Motor neuron (in vitro differentiated cells): ENCODE results near the gene PARP16. TPM values are rescaled to one million over a fixed set of nuclear protein-coding genes. Genes with fewer than 3 reads are reported as not detected.
"Not testable (repeated sequence)": the region's sequence is repeated elsewhere in the genome, so short reads cannot be mapped to it uniquely, and the experiment has no call there.

Experiments used
- ATAC-seq, 8 experiments: fragments of 200-7000 bp; cut with Tn5 transposase; replicated peaks in 6 of 8; 2 replicates each; pipeline ENCODE4 v1.8.0; 2021; ENCODE audit warnings: mild to moderate bottlenecking in 8 of 8, moderate library complexity in 8 of 8
- H3K27ac ChIP-seq, 2 donors: fragments of 250-450 bp; sonication (Bioruptor Pico); 2 replicates each; pipeline ENCODE4 v1.9.0; 2021; ENCODE audit warnings: antibody characterized with exemption in 2 of 2, mild to moderate bottlenecking in 2 of 2, moderate library complexity in 1 of 2
- H3K4me1 ChIP-seq, 2 donors: fragments of 250-450 bp; sonication (Bioruptor Pico); replicated peaks in 1 of 2; 2 replicates each; pipeline ENCODE4 v1.6.1; 2021; ENCODE audit warnings: antibody characterized with exemption in 2 of 2, mild to moderate bottlenecking in 2 of 2, moderate library complexity in 1 of 2
- H3K4me3 ChIP-seq, 5 donors: fragments of 250-450 bp; sonication (Bioruptor Pico); 2 replicates each; pipeline ENCODE4 v1.9.0; 2021; ENCODE audit warnings: antibody characterized with exemption in 5 of 5, mild to moderate bottlenecking in 5 of 5, moderate library complexity in 4 of 5
- WGBS, 10 experiments: fragments of 450-650 bp; shearing (Covaris generic); methylation state at CpG; one replicate each; pipeline ENCODE4 v1.0.0; 2022; 5-methylcytosine and 5-hydroxymethylcytosine counted together
- in situ Hi-C, 9 experiments: fragments of 400-800 bp; cut with MboI; loops; one replicate each; pipeline ENCODE4 v1.15.0; 2021; ENCODE audit warnings: low sequenced_read_pairs in 9 of 9, low pct_unique_long_range_greater_than_20kb in 2 of 9; ENCODE audit not compliant: unreplicated experiment in 9 of 9
- total RNA-seq, 8 experiments: library from RNA; unstranded; fragments of 300-600 nt; gene quantifications; 2 replicates each; pipeline versions ENCODE4 v1.2.3 to v1.2.4, GENCODE V29; 2022

The PARP16 gene
- total RNA-seq, 8 experiments from 2014 or later: 2.7 to 15.3 (median 6.7) TPM

DNA sequence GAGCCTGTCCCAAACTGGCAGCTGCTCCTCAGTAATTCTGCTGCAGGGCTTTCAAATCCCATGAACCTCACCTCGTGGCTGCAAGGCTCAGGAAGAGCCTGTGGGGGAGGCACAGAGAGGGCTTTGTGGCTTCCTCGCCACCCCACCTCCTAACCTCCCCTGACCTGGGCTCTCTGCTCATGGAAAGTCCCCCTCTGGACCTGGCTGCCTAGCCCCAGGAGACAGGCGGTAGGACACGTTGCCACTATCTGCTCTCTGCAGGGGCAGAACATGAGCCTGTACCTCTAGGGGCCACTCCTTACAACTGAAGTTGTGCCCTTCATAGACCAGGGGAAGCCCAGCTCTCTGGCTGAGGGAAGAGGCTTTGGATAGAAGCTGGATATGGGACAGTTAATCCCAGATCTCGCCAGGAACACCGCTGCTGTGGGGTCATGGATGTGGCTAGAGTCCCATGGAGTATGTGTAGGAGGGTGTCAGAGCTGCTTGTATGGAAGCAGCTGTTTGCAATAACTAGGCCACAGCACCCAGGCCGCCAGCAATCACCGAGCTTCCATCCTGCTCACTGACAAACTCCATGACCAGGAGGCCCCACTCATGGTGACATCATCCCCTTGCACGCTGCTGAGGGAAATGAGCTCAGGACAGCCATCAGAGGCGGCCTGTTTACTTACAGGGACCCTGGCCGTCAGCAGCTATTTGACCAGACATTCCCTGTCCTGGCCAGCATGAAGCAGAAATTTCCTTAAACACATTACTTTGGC lies 41.4 kb downstream of the PARP16 start:
- peak overlapping the region; percentile 47 to 88 for H3K27ac ChIP-seq
- peaks cover 5 to 29% of the 10 kb centered on the region in 2 donors for H3K4me1 ChIP-seq
- H3K4me3 ChIP-seq: no peak overlapping the region
- ATAC-seq: peak in 6 of 8 experiments; percentile 35 to 98 (median 97)
- in situ Hi-C loops: no loop called here
- 70 to 100% (median 77%) methylated on average over 1 to 6 of the region's 11 CpGs; no CpG with 5 or more reads in 4 of the 10 experiments for WGBS, 10 experiments

DNA sequence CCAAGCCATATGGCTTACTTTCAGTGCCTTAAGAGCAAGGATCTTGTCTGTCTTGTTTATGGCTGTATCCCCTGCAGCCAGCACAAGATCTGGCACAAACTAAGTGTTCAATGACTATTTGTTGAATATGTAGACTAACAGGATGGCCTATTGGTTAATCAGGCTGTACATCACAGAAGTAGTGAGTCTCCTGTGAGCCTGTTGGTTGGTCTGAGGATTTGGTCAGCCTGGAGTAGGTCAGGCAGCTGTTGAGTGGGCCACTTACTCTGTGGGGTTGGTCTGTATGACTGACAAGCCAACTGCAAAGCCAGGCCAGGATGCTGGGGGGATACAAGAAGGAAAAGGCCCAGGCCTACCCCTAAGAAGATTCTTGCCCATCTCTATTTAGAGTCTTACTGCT lies 42.0 kb downstream of the PARP16 start:
- Histone ChIP-seq H3K4me1 (peaks cover 5 to 28% of the 10 kb centered on the region in 2 donors), H3K4me3 (no peak overlapping the region), H3K27ac (peak overlapping the region in 1 of 2 donors; percentile 88)
- peak in 1 of 8 experiments; percentile 46 for ATAC-seq
- in situ Hi-C loops: no loop called here

DNA sequence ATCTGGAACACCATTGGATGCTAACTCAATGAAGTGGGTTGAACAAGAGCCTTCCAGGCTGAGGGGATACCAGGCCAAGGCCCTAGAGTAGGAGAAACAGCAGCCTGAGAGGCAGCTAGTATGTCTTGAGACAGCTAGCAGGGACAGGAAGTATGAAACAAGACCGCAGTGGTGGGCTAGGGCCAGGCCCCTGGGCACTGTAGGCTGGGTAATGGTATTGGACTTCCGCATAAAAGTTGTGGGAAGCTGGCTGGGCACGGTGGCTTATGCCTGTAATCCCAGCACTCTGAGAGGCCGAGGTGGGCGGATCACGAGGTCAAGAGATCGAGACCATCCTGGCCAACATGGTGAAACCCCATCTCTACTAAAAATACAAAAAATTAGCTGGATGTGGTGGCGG lies 50.2 kb downstream of the PARP16 start:
- ATAC-seq, H3K4me3 ChIP-seq, H3K4me1 ChIP-seq, in situ Hi-C loops, H3K27ac ChIP-seq: not testable (repeated sequence)
- 60 to 100% (median 100%) methylated on average over 1 of the region's 8 CpGs; no CpG with 5 or more reads in 7 of the 10 experiments for WGBS, 10 experiments

DNA sequence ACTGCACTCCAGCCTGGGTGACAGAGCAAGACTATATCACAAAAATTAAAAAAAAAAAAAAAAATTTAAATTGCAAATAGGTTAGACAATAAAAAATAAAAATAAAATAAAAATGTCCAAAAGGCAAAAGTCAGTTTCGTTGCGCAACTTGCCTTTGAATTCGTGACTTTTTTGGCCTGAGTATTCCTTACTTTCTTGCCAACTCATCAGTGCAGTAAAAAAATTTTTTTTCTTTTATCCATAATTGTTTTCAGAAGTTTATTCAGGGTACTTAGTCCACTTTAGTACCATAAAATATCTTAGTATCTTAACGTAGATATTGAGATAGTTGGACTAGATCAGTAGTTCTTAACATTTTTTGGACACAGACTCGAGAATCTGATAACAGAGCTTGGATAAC lies 53.0 kb downstream of the PARP16 start:
- Histone ChIP-seq H3K4me1 (no peaks in the 10 kb centered on the region), H3K27ac (no peak overlapping the region), H3K4me3 (no peak overlapping the region)
- ATAC-seq: no peak
- 33 to 100% (median 84%) methylated on average over 1 to 5 of the region's 5 CpGs for WGBS, 10 experiments
- in situ Hi-C loops: no loop called here

DNA sequence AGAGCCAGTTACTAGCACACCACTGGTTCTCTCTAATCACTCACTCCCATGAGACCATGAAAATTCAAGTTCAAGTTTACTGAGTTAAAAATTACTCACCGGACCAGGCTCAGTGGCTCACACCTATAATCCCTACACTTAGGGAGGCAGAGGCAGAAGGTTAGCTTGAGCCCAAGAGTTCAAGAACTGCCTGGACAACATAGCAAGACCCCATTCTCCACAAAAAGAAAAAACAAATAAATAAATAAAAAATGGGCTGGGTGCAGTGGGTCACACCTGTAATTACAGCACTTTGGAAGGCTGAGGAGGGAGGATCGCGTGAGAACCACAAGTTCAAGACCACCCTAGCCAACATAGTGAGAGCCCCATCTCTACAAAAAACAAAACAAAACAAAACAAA lies 54.2 kb downstream of the PARP16 start:
- Histone ChIP-seq H3K27ac (no peak overlapping the region), H3K4me1 (peaks cover 0 to under 1% of the 10 kb centered on the region in 2 donors), H3K4me3 (no peak overlapping the region)
- no peak for ATAC-seq
- 71 to 100% (median 100%) methylated on average over 2 to 3 of the region's 3 CpGs; no CpG with 5 or more reads in 2 of the 10 experiments for WGBS, 10 experiments
- in situ Hi-C loops: no loop called here

DNA sequence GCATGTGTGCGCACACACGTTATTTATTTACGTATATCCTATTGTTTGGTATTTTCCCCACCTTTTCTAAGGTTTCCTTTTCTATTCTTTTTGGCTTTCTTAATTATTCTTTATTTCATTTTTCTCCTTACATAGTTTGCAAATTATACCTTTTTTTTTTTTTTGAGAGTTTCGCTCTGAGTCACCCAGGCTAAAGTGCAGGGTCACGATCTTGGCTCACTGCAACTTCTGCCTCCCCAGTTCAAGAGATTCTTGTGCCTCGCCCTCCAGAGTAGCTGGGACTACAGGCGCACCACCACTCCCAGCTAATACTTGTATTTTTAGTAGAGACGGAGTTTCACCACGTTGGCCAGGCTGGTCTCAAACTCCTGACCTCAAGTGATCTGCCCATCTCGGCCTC lies 55.4 kb downstream of the PARP16 start:
- peak in 1 of 8 experiments; percentile 31 for ATAC-seq
- WGBS, 10 experiments: 68 to 95% (median 88%) methylated on average over 3 to 10 of the region's 10 CpGs
- in situ Hi-C loops: no loop called here

DNA sequence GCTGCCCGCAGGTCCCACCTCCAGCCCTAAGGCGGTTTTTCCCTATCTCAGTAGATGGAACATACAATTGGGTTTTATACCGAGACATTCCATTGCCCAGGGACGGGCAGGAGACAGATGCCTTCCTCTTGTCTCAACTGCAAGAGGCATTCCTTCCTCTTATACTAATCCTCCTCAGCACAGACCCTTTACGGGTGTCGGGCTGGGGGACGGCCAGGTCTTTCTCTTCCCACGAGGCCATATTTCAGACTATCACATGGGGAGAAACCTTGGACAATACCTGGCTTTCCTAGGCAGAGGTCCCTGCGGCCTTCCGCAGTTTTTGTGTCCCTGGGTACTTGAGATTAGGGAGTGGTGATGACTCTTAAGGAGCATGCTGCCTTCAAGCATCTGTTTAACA lies 59.8 kb downstream of the PARP16 start:
- WGBS, 10 experiments: no CpG with 5 or more reads among the region's 10 CpGs
- ATAC-seq, H3K4me3 ChIP-seq, in situ Hi-C loops, H3K27ac ChIP-seq: not testable (repeated sequence)
- H3K4me1 ChIP-seq: peaks cover 6 to 13% of the 10 kb centered on the region in 2 donors

More for the DNA sequence above, 55.4 kb downstream of the PARP16 start:
- Histone ChIP-seq H3K27ac (no peak overlapping the region), H3K4me1 (peaks cover 5 to 11% of the 10 kb centered on the region in 2 donors), H3K4me3 (no peak overlapping the region)

DNA sequence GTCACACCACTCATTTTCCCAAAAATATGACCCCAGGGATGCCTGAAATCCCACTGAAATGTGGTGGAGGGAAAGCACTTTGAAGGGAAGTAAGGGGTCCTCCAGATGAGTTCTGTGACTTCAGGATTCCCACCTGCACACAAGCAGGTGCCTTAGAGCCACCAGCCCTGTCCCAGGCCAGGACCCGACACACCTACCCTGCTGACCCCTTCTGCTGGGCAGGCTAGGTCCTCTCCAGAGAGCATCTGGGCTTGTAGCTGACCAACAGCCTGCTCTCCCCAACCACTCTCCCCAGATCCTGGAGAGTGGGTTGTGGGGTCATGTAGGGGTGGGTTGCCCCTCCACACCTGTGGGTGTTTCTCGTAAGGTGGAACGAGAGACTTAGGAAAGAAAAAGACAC lies 60.5 kb downstream of the PARP16 start:
- 92 to 100% methylated on average over 1 to 2 of the region's 3 CpGs; no CpG with 5 or more reads in 8 of the 10 experiments for WGBS, 10 experiments
- H3K27ac ChIP-seq: no peak overlapping the region
- in situ Hi-C loops: no loop called here
- peak in 1 of 8 experiments; percentile 40 for ATAC-seq
- H3K4me1 ChIP-seq: peaks cover 6 to 13% of the 10 kb centered on the region in 2 donors
- H3K4me3 ChIP-seq: no peak overlapping the region

DNA sequence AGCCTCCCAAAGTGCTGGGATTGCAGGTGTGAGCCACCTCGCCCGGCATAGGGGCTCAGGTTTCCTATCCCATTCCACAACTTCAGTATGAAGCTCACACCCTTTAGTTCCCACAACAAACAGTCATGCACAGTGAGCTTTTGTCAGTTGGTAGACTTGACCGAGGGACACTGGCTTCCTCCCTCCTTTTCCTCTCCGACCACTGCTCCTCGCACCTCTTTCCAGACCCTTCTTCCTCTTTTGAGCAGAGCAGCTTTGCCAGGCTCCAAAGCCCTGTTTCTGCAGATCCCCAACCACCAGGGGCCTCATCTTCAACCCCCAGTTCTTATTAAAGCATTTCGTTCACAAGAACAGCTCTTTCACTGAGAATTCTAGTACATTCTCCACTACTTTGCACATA lies 62.7 kb downstream of the PARP16 start:
- H3K4me1 ChIP-seq: peaks cover 6 to 13% of the 10 kb centered on the region in 2 donors
- 0 to 100% (median 87%) methylated on average over 1 to 4 of the region's 6 CpGs; no CpG with 5 or more reads in 2 of the 10 experiments for WGBS, 10 experiments
- H3K27ac ChIP-seq: no peak overlapping the region
- in situ Hi-C loops: no loop called here
- H3K4me3 ChIP-seq: no peak overlapping the region
- ATAC-seq: no peak

DNA sequence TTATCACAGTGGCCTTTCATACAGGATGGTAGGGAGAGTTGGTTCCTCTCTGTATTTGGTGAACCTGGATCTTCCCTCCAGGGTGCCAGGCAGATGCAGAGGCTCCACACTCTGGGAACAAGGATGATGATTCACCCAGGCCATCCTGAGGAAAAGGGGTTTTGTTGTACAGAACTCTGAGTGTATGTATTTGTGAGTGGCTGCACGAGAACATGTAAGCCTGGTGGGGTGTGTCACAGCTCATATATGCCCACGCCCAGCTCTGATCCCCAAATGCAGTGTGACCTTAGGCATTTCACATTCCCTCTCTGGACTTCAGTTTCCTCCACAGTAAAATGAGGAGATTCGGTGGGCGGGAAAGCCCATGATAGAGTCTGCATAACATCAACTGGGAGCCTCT lies 63.8 kb downstream of the PARP16 start:
- ATAC-seq: peak in 3 of 8 experiments; percentile 65 to 96 (median 90)
- H3K4me1 ChIP-seq: peaks cover 6 to 13% of the 10 kb centered on the region in 2 donors
- in situ Hi-C loops: no loop called here
- H3K27ac ChIP-seq: no peak overlapping the region
- H3K4me3 ChIP-seq: no peak overlapping the region
- 20 to 100% (median 95%) methylated on average over 1 to 2 of the region's 4 CpGs; no CpG with 5 or more reads in 4 of the 10 experiments for WGBS, 10 experiments

DNA sequence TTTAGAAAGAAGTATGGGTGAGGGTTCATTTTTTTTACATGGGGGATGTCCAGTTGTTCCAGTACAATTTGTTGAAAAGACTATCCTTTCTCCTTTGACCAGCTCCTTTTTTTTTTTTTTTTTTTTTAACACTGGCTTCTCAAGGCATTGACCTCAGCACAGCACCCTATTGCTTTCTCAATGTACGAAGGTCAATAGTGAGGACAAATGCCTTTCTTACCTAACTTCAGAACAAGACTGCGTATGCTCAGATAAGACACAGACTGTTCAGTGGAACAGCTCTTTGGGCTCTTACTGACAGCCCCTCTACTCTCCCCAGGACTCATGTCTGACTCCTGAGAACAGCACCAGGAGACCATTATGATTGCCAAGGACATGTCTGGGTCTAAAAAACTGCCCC lies 65.0 kb downstream of the PARP16 start:
- Histone ChIP-seq H3K4me3 (no peak overlapping the region), H3K4me1 (peaks cover 3 to 9% of the 10 kb centered on the region in 2 donors), H3K27ac (no peak overlapping the region)
- in situ Hi-C loops: no loop called here
- ATAC-seq: no peak
- 83 to 100% (median 93%) methylated on average over 1 to 2 of the region's 2 CpGs; no CpG with 5 or more reads in 2 of the 10 experiments for WGBS, 10 experiments

DNA sequence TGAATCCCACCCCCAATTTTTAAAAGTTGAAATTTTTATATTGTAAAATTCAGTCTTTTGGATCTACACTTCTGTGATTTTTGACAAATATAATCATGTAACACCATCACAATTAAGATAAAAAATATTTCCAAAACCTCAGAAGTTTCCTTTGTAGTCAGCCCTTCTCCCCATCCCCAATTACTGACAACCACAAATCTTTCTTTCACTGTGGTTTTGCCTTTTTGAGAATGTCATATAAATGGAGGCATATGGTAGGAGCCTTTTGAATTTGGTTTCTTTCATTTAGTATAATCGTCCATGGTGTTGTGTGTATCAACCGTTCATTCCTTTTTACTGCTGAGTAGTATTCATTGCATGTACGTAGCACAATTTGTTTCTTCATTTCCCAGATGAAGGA lies 67.5 kb downstream of the PARP16 start:
- no peak for ATAC-seq
- H3K4me1 ChIP-seq: peaks cover 0 to 4% of the 10 kb centered on the region in 2 donors
- no peak overlapping the region for H3K4me3 ChIP-seq
- in situ Hi-C loops: no loop called here
- no peak overlapping the region for H3K27ac ChIP-seq
- 75 to 100% (median 91%) methylated on average over 1 to 3 of the region's 3 CpGs for WGBS, 10 experiments

DNA sequence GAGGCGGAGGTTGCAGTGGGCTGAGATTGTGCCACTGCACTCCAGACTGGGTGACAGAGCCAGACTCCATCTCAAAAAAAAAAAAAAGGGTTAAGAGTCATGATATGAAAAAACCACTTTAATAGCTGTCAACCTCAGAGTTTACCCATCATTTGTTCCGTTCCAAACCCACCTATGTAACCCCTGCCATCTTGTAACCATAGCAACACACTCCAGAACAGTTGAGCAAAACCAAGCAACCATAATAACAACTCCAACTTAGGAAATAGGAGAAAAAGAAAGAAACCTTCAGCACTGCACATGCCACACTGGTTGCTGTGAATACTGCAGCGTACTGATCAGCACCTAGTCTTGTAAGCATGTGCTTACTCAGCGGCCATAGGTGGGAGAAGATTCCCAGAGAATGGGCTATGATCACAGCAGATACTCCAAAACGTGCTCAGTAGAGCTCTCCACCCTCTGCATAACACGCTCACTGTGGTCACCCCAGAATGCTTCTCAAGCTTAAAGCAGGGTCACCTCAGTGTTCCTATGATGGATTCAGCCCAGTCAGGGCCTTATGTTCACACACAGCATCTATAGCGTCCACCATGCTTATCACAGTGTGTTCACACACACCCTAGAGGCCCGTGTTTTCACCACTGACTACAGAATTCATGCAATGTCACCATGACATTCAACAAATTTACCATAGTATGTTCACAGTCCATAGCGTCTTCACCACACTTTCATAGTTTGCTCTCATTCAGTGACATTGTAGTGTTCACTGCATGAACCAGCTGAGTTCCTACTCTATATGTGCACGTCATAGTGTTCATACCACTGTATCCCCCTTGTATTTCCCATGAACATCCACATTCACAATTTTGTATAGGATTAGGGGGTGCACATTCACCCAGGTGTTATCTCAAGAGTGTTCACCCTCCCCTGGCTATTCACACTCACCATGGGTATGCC lies 68.9 kb downstream of the PARP16 start:
- 42 to 90% (median 60%) methylated on average over 1 to 8 of the region's 10 CpGs; no CpG with 5 or more reads in 1 of the 10 experiments for WGBS, 10 experiments
- ATAC-seq: peak in 1 of 8 experiments; percentile 84
- H3K4me3 ChIP-seq: no peak overlapping the region
- no peak overlapping the region for H3K27ac ChIP-seq
- in situ Hi-C loops: no loop called here
- H3K4me1 ChIP-seq: peaks cover 0 to 4% of the 10 kb centered on the region in 2 donors
